ENCODE measurements around the gene DPM2.

Gene DPM2

DNA sequence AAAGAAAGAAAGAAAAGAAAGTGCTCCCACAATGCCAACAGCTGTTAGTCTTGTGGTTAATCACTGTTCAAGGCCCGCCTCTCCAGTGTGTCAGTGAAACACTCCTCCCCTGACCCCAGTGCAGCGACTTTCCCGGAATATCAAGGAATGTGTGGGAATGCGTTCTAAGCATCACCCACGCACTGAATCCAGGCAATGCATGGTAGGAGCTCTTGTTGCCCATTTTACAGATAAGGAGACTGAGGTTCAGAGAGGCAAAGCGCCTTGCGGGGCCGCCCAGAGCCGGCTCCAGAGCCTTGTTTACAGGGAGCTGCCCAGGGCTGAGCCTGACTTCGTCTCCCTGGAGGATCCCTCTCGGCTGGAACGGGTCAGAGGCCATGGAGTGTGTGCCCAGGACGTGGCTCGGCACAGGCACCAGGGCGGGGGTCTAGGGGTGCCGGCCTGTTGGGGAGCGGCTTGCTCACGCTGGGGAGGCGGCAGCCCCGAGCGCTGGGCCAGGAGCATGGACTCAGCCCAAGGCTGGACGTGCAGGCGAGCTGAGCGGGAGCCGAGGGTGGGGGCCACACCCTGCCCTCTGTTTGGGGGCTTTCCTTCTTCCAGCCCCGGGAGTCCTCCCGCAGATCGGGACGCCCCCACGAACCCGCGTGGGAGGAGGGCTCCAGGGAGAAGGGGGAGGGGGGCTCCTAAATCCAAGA lies 39.1 kb downstream of the DPM2 start:
- DNase-seq (ENCODE audit: low read depth in 2 of 2) = no peak

DNA sequence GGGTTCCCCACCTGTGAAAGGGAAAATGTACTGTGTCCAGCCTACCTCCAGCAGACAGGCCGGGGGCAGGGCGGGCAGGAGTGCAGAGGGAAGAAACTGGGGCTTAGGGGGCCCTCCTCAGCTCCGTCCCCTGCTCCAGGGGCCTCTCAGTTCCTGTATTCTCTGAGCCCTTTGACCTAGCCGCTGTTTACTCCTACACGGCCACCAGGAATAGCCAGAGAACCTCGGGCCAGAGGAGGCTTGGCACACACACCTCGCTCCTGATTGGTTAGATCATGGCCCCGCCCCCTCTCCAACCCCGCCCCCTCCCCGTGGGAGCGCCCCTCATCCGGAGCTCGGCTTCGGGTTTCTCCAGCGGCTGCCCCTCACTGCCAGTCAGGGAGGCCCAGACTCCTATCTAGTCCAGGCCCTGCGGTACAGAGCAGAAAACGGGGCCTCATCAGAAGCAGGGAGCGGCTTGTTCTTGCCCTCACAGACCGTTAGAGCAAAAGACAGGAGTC lies 40.4 kb downstream of the DPM2 start:
- no peak for DNase-seq (ENCODE audit: low read depth in 2 of 2)

DNA sequence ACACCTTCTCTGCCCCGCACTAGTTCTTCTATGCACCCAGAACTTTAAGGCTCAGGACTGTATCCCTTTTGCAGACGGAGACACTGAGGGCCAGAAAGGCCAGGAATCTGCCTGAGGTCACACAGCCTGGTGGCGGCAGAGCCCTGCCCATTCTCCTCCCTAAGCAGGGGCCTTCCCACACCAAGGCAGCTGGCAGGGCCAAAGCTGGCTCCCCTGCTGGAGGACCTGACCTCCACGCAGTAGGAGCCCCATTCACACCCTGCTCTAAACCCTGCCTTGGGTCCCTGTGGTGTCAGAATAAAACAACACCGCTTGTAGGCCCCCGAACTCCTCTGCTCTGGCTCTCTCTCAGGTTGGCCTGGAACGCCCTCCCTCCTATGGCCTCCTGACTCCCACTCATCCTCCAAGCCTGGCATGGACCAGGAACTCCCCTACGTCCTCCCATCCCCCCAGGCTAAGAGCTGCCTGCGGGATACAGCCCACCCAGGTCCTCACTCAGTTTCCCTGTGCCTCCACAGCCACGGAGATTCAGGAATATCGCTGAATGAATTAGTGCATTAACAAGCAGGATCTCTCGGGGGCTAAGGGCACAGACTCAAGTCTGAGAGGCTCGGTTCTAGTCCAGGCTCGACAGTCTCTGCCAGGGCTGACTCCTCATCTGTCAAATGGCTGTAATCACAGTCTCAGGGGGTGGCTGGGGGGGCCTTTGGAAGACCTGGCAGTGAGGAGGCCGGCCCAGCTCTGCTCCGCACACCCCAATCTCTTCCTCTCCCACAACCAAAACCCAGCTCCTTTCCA lies 41.1 kb downstream of the DPM2 start:
- no peak for DNase-seq (ENCODE audit: low read depth in 2 of 2)

DNA sequence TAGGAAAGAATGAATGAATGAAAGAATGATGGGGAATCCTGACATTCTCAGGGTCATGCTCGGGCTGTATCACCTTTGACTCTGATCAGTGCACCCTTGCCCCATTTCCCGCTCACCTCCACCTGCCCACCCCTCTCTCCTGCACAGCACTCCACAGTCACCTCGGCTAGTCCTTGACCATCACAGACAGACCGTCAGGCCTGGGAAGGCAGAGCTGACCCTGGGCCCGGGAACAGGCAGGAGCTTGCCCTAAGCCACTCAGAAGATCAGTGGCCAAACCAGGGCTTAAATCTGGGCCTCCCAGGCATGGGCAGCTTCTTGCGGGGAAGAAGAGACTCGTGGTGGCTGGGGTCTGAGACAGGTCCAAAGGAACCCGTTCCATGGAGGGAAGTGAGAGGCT lies 41.8 kb downstream of the DPM2 start:
- no peak for DNase-seq (ENCODE audit: low read depth in 2 of 2)

DNA sequence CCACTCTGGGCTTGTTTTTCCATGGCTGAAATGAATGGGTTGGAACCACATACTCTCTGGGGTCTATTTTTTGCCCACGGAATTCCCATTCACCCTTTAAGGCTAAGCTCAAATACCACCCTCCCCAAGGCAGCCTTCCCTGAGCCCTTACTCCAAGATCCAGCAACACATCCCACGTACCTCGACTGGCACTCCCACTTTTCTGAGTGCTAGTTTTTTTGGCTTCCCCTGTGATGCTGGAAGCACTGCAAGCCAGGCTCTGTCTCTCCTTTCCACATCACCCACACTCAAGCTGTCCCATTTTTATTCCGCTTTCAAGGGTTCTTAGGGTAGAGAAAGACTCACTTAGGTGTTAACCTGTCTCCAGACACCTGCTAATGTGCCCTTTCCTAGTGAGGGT lies 44.3 kb downstream of the DPM2 start:
- DNase-seq (ENCODE audit: low read depth in 2 of 2) = no peak

DNA sequence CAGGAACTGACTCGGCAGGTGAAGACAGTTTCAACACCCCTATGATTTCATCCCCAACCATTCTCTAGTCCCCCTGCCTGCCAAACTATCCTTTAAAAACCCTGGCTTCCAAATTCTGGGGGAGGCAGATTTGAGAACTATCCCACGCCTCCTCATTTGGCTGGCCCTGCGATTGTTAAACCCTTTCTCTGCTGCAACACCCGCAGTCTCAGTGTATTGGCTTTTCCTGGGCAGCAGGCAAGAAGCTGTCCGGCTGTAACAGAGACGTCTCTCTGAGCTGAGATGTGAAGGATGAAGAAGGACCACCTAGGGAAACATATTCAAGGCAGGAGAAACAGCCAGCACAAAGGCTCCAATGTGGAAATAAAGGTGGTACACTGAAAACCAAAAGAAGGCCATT lies 44.8 kb downstream of the DPM2 start:
- no peak for DNase-seq (ENCODE audit: low read depth in 2 of 2)

DNA sequence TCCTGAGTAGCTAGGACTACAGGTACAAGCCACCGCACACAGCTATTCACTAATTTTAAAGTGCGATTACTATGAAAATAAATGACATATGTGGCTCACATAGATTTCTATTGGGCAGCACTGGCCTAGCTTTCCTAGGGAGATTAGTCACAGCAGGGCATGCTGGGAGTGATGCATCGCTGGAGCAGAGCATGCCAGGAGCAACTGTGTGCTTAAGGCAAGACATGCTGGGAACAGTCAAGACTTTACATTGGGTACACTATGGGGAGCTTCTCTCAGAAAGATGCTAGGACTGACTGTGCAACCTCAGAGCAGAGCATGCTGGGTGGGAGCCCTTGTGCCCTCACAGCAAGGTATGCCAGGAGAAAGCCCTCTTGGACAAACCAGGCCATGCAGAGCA lies 47.6 kb downstream of the DPM2 start:
- no peak for DNase-seq (ENCODE audit: low read depth in 2 of 2)

DNA sequence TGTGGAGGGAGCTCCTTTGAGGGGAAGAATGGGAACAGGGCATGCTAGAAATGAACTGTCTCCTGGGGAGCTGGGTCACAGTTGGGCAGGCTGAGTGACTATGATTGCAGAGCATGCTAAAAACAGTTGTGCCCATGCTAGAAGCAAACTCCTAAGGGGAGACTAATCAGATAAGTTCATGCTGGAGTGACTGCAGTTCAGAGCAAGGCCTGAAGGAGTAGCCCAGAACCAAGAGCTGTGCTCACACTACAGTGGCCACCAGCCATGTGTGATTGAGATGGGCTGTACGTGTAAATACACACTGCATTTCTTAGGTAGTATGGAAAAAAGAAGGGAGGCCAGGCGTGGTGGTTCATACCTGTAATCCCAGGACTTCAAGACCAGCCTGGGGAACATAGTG lies 49.9 kb downstream of the DPM2 start:
- no peak for DNase-seq (ENCODE audit: low read depth in 2 of 2)

DNA sequence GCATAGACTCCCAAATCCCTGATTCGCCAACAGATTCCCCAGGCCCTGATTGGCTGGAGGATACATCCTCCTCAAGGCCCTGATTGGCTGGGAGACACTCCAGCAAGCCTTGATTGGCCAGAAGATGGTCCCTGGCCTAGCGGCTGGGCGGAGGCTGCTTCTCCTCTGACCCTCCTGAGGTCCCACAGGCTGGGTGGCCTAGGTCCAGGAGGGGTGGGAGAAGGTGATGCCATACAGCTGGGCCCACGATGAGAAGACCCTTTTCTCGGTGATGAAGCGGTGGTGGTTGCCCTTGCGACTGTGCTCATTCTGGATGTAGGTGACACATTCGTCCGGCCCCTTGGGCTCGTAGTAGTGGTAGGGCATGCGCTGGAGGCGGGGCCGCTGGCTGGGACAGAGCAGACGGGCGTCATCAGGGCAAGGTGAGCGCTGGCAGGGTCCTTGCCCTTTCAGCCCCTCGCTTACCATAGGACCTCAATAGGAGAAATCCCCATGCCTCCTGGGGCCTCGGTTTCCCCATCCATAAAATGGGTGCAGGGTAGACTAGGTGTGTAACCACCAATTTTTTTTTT lies 51.2 kb downstream of the DPM2 start:
- DNase-seq (ENCODE audit: low read depth in 2 of 2) = no peak

DNA sequence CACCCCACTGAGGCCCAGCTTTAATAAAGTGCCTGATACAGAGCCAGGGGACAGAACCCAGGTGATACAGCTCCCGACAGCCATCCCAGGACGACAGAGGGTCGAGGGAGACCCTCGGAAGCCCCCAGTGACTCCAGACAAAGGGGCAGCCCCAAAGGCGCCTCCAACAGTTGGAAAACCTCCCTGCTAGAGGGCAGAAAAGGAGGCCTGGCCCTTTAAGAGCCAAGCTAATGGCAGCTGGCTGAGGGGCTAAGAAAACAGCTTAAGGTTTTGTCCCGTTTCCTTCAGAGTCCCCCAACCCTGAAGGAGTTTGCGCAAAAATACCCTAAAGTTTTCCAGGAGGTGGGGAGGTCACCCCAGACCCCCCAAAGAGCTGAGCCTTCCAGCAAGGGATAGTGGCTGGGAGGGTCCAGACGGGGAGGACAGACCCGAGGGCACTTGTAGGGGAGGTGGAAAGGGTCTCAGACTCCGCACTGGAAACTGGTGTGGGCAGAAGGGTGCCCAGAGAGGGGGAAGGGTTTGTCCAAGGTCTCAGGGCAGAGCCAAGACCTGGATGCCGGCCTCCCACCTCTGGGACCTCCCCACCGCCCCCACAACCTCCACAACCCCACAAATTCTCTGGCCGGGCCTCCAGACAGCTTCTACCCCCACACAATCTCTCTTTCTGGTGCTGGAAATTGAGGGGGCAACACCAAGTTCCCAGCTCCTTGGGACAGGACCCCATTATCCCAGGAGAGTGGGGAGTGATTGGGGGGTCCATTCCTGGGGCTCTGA lies 52.0 kb downstream of the DPM2 start:
- no peak for DNase-seq (ENCODE audit: low read depth in 2 of 2)
